Heart left ventricle (tissue), 13 donors: Measurements from ENCODE around the gene CBFA2T3.

Experiments used
- CTCF ChIP-seq, 12 donors: fragments of 200-600 bp; sonication (generic) in 4 of 12; IDR thresholded peaks; one replicate each; pipeline versions ENCODE4 v1.5.0 to v1.8.0; 2018 to 2022; ENCODE audit warnings: antibody characterized with exemption in 12 of 12, mild to moderate bottlenecking in 5 of 12
- POLR2A ChIP-seq, 2 donors: fragments of 450-650 bp; IDR thresholded peaks; one replicate each; pipeline ENCODE4 v1.6.1; 2017; ENCODE audit warnings: antibody characterized with exemption in 2 of 2, mild to moderate bottlenecking in 2 of 2, moderate library complexity in 2 of 2
- donor health status: ischemic (EF 13 %, LVEDD 7.1; RV severe dilation, severe dysfunction).
- donor health status: DM: no; HTN: yes; CAD: no.
- donor health status: DM: no; HTN: no; CAD: no.
- donor health status: ischemic (EF 25% LVEDD 6.9; RV normal size, moderate dysfunction).
- donor health status: ischemic (EF 25% LVEDD 5.7; RV mildly dilated, moderate dysfunction).
- donor health status: ischemic (EF 35%, LVEDD 5.7; RV mildly dilated, moderate dysfunction).
- donor health status: nonischemic (EF 11% LVEDD 7.7; RV severe dilation, severe dysfunction).
- donor health status: DM: yes; HTN: yes; CAD: no.
- donor health status: PGD.
- donor health status: ischemic (EF 29% LVEDD 5.4; RV normal size, mild dysfunction).
- donor health status: nonischemic (EF 23%, LVEDD 6.1; RV moderate dilation, normal function).

- TF ChIP-seq CTCF (IDR thresholded peaks at IDR 0.05) = no peak
- TF ChIP-seq POLR2A (IDR thresholded peaks at IDR 0.05) = no peak
These were observed 76.3 kb downstream of the CBFA2T3 start for GRCh38 chr16:88900662-88901052.
